ENCODE data around the gene PTPRG.
"Not testable (repeated sequence)": the region's sequence is repeated elsewhere in the genome, so short reads cannot be mapped to it uniquely, and the experiment has no call there.

Gene PTPRG

DNA sequence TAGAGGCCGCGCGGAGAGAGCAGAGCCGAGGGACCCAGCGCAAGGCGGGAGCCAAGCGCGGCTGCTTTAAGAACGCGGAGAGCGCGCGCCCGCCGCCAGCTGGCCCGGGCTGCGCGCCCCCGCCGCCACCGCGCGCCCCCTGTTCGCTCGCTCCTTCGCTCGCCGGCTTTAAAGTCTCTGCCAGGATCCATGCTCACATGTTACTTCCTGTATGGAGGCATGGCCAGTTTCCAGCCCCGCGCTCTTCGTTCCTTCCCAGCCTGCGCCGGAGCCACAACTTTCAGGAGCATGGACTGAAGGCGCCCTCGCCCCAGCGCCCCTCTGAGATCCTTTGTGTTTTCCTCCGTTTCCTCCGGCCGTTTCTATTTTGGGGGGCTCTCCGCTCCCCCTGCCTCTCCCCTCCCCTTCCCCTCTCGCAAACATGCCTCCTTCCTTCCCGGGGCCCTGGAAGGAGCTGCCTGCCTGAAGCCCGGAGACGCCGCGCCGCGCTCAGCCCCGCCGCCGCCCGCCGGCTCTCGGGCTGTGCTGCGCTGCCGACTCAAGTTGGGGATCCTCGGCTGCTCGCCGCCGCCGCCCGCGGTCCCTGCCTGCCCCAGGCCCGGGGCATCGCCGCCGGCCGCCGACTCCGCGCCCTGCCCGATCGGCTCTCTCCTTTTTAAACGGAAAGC lies at the start of gene PTPRG:
PTPRG (plus strand) TSS at position 198 of the 668 bp plus-strand sequence. CDS start 717 bp downstream, outside the sequence.
- DNase-seq = peak; percentile 82

GRCh38 chr3:61518590-61518989 lies 42.8 kb upstream of the PTPRG start:
- no peak for DNase-seq

- DNase-seq = no peak
Observed at GRCh38 chr3:61520966-61521628, 40.3 kb upstream of the PTPRG start.

- DNase-seq = no peak
Observed at GRCh38 chr3:61522060-61522459, 39.3 kb upstream of the PTPRG start.

- peak; percentile 67 for DNase-seq
Observed at GRCh38 chr3:61522626-61523025, 38.7 kb upstream of the PTPRG start.

GRCh38 chr3:61524933-61525332 lies 36.4 kb upstream of the PTPRG start:
- no peak for DNase-seq

GRCh38 chr3:61526308-61526707 lies 35.1 kb upstream of the PTPRG start:
- no peak for DNase-seq

- no peak for DNase-seq
Observed at GRCh38 chr3:61527011-61527410, 34.4 kb upstream of the PTPRG start.

DNA sequence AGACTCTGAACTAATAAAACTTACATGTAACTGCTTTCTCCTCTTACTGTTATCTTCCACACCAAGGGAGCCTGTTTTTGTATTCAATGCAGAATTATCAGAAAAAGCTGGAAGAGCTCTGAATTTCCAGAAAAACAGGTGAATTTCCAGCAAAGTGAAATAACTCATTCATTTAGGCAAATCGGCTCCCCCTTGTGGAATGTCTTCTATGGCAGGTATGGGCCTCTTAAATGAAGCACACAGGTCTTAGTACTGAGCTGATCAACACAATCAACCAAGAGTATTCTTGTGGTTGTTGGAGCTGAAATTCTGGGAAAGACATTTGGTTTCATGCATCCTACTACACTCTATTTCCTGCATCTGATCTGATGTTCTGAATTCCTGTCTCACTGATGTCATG lies 31.0 kb upstream of the PTPRG start:
- peak; percentile 12 for DNase-seq

DNA sequence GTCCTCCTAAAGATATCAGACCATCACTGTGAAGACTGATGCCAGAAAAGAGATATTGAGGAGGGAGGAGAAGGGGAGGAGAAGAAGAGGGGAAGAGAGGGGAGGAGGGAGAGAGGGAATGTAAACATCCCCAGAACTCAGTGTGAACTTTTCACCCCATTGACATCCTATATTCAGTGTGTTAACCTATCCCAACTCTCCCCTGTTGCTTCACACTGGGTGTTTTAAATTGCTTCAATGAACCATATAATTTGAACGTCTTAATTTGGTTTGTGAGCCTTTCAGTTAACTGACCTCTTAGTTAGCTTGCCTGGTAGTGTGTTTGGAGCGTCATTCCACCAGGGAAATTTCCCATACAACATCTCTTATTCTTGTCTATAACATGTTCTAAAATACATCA lies 29.8 kb upstream of the PTPRG start:
- DNase-seq = peak; percentile 7

DNA sequence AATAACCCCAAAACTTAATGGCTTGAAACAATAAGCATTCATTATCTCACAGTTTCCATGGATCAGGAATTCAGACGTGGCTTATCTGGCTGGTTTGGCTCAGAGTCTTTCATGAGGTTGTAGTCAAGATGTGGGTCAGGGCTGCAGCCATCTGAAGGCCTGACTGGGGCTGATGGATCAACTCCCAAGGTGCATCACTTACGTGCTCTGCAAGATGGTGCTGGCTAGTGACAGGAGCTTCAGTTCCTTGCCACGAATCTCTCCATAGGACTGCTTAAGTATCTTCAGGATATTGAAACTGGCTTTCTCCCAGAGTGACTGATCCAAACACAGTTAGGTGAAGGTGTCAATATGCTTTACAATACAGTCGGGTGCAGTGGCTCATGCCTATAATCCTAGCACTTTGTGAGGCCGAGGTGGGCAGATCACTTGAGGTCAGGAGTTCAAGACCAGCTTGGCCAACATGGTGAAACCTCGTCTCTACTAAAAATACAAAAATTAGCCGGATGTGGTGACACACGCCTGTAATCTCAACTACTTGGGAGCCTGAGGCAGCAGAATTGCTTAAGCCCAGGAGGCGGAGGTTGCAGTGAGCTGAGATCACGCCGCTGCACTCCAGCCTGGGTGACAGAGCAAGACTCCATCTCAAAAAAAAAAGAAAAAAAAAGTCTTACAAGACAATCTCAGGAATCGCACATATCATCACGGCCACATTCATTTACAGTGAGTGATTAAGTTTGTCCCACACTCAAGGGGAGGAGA lies 28.5 kb upstream of the PTPRG start:
- DNase-seq = no peak

DNA sequence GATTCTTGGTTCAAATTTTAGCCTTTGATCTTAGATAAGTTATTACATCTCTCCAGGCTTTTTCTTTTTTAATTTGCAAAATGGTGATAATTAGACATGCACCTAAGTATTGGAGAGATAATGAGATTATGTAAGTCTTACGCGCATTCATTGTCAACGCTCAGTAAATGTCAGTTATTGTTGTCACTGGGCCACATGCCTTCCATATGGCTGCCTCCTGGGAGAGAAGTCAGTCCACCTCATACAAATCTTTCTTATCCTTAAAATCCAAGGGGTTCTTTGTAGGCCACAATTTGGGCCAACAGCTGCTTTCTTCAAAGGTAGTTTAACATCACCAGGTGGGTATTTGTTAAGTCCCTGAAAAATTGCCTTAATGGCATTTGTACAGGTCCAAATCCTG lies 25.5 kb upstream of the PTPRG start:
- DNase-seq = no peak

- DNase-seq = peak; percentile 31
Observed at GRCh38 chr3:61537366-61537765, 24.0 kb upstream of the PTPRG start.

- DNase-seq = no peak
Observed at GRCh38 chr3:61538486-61538885, 22.9 kb upstream of the PTPRG start.

DNA sequence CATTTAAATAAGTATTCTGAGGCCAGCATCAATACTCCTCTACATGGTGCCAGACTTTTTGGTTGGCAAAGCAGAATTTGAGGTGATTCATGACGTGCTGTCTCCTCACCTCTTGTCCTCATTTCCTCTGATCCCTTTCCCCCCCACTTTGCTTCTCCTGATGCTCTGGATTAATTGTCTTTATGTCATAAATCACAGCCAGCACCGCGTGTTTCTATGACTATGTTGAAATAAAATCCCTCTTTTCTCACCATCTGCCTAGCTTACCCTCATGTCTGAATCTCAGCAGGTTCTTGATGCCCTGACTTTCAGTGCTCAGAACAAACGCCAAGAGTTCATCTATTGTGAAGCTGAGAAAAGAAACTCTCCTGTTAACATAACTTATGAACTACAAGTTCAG lies 19.7 kb upstream of the PTPRG start:
- DNase-seq = no peak

DNA sequence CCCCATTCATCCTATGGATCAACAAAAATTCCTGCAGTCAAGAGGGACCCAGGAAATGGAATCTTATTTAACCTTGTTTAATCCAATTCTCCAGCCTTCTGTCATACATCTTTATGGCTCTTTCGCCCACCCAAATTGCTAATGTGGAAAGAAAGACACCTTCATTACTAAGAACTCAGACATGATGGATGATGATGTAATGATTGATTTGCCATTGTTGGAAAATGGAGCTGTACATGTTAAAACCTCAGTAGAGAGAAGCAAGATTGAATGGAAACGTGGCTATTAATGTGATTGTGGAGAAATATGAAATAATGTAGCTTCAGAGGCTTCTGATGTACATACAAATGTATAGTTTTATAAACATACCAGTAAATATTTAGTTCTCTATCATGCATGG lies 15.7 kb upstream of the PTPRG start:
- DNase-seq = no peak

- DNase-seq = no peak
Observed at GRCh38 chr3:61547625-61548024, 13.7 kb upstream of the PTPRG start.

GRCh38 chr3:61552704-61553103 lies 8.7 kb upstream of the PTPRG start:
- DNase-seq = not testable (repeated sequence)

GRCh38 chr3:61559136-61559731 lies 2.1 kb upstream of the PTPRG start:
- no peak for DNase-seq

- DNase-seq = peak; percentile 73
Observed at GRCh38 chr3:61560517-61561373, 626 bp upstream of the PTPRG start.

GRCh38 chr3:61562042-61562720 lies 810 bp downstream of the PTPRG start:
- no peak for DNase-seq

GRCh38 chr3:61562721-61563312 lies 1.4 kb downstream of the PTPRG start:
- no peak for DNase-seq

Measured in NCI-H2227 treated with DMSO at 0.1 percent for 48 hours (cell line).